Mucosa of gallbladder (tissue), 1 donor: ENCODE measurements around the gene SCIMP. TPM values are rescaled to one million over a fixed set of nuclear protein-coding genes. Genes with fewer than 3 reads are reported as not detected.
A peak's percentile ranks its signal among the peaks of the same experiment; 100 is the strongest.
"Not testable (repeated sequence)": the region's sequence is repeated elsewhere in the genome, so short reads cannot be mapped to it uniquely, and the experiment has no call there.

ENCODE experiments used
- DNase-seq: peaks from one replicate; pipeline ENCODE4 v3.0.0-alpha.2; 2020; ENCODE audit warnings: low spot score
- total RNA-seq: library from RNA; stranded (reverse); gene quantifications from one replicate; pipeline ENCODE4 v1.2.1, GENCODE V29; 2021
- donor health status: DM: no; HTN: no; CAD: no.

The SCIMP gene
- 4.9 TPM for total RNA-seq

DNA sequence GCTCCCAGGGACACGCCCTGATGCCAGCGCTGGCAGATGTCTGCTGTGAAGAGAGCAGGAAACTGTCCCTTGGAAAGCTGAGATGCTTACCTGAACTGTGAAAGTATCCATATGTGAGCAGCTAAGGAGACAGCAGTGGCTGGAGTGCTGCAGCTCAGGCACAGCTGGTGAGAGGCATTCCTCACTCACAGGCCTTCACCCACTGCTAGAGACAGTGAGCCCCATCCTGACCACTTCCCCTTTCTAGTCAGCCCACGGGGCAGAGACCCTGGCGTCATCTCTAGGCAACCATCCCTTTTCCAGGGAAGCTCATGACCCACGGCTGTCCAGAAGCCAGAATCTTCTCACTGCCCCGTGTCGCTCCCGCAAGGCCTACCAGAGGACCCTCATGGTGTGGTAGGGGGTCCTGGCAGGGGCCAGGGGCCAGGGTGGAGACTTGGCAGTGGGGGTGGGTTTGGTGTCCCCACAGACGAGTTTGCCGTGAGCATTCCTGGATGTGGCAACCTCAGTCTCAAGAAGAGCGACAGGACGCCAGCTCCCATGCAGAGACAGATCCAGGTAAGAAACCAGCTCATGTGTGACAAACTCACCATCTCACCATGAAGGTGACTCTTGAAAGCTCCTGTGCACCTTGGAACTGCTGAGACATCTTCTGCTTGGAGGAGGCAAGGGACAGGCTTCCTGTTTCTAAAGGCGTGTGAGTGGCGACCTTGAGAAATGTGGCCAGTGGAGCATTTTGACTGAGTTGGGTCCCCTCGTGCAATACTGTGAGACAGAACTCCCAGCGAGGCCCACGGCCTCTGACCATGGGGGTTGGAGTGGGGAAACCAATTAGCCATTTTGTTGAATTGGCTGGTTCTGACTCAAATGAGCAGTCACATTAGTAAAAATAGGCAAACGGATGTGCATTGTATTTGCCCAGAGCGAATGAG, at the start of gene SCIMP:
Gene SCIMP, minus strand, starts transcription at position 216 of the 932 bp plus-strand sequence. Its CDS starts 105 bp downstream, at position 111.
- peak; percentile 29 for DNase-seq

DNA sequence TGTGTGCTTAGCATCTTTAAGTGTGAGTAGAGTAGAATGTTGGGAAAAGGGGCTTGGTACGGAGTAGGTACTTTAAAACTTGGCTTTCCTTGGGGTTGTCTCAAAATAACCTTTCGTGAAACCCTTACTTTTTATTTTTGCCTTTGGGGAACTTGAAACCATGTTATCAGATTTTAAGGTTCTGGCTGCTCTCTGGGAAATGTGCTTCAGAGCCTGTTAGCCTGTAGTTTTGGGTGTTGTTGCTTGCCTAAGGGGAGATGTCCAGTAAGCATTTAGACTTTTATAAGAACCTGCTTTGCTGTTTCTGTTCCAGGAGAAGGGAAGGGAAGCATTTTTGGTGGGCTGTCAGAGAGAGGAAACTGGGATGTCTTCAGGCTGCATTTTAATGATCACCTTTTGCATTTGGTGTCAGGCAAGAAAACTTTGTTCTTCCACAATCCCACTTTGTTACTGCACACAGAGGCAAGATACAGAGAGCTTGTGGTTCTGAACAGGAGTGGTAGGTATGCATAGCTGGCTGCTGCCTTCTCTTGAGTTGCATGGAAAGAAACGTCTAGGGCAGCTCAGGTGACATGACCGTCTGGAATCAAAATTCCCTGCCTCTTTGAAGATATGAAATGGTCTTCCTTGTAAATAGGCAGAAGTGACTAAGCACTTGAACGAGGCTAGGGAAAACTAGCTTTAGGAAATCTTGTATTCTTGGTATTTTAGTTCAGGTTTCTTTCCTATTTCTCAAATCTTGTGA, 49.1 kb upstream of the SCIMP start:
- DNase-seq, result no peak

DNA sequence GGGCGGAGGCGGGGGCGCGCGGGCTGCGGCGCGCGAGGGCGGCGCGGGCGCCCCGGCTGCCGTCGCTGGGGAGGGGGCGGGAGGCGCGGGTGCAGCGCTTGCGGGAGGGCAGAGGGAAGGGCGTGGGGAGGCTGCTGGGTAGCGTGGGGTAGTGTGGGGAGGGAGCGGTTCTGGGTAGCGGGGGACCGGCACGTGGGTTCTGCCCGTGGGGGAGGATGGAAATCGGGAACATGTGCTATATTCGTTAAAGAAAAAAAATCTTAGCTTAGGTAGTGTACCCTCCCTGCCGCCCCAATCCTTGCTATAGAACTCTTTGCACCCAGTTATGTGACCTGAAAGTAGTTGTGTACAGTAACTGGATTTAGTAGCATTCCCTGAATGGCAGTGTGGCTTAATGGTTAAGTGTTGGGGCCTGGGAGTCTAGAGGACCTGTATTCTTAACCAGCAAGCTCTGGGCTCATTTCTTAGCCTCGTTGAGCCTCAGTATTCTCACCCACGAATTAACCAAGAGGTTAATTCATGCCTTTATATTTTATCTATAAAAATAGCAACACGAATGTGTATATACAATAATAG, 48.1 kb upstream of the SCIMP start:
- DNase-seq, result no peak

DNA sequence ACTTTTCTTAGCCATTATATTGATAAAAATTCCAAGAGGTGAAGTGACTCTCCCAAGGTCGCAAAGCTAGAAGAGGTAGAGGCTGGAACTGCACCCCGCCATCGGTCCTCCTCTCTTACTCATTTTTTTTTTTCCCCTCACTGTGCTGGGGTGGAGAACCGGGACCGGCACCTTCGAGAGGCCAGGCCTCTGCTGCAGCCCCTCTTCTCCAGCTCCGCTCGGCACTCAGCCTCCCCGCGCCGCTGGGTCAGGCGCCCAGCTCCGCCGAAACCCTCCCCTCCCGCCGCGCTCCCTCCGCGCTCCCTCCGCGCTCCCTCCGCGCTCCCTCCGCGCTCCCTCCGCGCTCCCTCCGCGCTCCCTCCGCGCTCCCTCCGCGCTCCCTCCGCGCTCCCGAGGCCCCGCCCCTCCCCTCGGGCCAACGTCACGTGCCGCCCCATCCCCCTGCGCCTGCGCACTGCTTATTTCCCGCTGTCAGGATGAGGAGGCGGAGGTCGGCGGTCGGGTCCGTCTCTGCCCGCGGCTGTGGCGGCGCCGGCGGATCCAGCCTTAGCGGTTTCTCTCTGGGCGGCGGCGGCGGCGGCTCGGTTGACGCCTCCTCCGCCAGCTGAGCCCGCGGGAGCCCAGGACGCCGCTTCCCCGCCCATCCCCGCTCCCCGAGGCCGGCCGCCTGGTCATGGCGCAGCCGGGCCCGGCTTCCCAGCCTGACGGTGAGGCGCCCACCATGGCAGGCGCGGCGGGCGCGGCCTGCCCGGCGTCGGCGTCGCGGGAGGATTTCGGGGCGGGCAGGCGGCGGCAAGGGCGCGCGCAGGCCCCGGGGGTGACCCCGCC, 47.4 kb upstream of the SCIMP start, which contains the start of gene RABEP1:
Gene RABEP1, plus strand, starts transcription at position 471 of the 828 bp plus-strand sequence. Its CDS starts 203 bp downstream, at position 674.
- peak; percentile 93 for DNase-seq

DNA sequence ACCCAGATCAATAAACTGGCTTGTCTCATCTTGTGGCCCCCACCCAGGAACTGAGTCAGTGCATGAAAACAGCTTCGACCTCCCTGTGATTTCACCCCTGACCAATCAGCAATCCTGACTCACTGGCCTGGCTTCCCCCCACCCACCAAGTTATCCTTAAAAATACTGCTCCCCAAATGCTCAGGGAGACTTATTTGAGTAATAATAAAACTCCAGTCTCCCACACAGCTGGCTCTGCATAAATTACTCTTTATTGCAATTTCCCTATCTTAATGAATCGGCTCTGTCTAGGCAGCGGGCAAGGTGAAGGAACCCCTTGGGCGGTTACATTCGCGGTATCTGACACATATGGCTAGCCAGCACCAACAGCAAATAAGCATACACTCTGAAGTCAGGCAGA, 37.7 kb upstream of the SCIMP start:
- no peak for DNase-seq

DNA sequence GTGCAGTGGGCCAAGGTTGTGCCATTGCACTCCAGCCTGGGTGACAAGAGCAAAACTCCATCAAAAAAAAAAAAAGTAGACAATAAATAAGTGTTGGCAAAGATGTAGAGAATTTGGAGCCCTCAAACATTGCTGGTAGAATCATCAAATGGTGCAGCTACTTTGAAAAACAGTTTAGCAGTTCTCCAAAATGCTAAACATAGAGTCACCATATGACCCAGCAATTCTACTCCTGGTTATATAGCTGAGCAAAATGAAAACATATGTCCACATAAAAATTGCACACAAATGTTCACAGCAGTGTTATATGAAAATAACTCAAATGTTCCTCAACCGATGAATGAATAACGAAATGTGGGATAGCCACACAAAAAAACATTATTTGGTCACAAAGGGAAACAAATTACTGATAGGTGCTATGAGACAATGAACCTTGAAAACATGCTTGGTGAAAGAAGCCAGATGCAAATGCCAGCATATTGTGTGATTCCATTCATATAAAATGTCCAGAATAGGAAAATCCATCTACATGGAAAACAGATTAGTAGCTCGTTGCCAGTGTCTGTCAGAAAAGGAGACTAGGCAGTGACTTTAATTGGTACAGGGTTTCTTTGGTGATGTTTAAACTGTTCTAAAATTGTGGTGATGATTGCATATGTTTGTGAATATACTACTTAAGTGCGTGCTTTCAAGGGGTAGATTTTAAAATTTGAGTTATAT, 34.7 kb upstream of the SCIMP start:
- DNase-seq, result no peak

DNA sequence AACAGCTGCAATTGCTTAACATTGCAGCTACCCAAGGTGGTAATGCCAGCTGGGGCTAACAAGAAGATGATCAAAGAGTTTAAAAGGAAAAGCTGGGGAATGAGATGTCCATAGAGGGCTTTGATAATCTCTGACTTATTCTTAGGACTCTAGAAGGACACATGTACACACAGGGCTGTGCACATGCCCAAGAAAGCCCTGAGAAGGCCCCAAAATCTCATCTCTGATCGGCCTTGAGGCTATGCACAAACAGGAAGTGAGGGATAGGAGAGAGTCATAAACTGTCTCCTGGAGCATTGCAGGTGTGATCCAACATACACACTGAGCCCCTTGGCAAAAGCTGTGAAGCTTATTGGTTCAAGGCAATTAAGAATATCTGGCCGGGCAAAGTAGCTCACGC, 30.2 kb upstream of the SCIMP start:
- no peak for DNase-seq

DNA sequence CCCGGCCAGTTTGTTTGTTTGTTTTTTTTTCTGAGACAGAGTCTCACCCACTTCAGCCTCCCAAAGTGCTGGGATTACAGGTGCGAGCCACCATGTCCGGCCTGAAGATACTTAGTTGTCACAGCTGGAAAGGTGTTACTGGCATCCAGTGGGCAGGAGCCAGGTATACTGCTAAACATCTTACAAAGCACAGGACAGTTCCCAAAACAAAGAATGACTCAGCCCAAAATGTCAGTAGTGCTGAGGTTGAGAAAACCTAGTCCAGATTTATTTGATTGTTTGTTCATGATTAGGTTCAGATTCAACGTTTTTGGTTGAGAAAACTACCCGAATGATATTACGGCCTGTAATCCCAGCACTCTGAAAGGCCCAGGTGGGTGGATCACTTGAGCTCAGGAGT, 28.8 kb upstream of the SCIMP start:
- no peak for DNase-seq

DNA sequence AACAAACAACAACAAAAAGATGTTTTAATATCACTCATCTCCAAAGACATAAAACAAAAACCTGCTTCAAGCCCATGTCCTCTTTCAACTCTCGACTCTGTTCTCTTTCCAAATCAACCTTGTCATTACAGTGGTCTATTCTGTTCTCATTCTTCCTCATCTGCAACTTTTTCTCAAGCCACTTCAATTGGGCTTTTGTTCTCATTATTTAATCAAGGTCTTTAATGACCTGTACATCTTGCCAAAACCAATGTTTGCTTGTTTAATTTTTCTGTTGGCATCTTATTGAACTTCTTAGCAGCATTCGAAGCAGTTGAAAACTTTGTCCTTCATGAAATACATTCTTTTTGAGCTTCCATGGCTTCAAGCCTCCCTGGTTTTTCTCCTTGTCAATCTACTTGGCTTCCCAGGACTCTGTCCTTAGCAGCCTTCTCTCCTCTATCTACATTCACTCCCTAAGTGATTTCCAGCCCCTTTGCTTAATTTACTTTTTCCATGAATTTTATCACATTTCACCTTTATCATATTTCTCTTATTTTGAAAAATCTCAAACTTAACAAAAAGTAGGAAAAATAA, 27.8 kb upstream of the SCIMP start:
- no peak for DNase-seq

DNA sequence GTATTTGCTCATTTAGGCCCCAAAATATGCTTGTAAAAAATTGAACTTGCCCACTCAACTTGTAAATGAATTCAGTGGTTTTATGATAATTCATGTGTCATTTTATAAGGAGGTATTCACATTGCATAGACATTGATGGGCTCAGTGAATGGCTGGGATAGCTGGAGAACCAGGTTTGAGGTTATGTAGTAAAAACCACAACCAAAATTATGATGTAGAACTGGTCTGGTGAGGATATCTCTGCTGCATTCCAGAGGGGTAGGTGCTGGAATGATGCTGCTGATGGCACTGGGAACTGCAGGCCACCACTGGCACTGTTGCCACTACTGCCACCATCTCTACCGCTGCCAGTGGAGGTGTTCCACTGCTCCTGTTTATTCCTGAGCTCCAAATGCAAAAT, 25.9 kb upstream of the SCIMP start:
- DNase-seq, result no peak

DNA sequence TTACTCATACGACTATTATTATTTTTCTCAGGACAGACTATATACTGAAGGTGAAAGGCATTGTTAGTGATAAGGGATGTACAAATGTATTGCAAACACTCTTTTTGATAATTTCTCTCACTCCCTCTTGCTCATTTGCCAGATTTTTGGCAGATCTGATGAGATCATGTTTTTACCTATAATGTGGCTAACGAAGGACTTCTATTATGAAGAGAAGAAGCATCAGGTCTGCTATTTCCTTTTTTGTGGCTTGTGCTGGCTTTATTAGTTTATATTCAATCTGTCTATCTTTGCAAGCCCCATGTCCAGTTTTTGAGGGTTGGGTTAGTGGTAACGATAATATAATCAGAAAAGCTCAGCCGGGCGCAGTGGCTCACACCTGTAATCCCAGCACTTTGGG, 22.5 kb upstream of the SCIMP start:
- DNase-seq, result no peak

DNA sequence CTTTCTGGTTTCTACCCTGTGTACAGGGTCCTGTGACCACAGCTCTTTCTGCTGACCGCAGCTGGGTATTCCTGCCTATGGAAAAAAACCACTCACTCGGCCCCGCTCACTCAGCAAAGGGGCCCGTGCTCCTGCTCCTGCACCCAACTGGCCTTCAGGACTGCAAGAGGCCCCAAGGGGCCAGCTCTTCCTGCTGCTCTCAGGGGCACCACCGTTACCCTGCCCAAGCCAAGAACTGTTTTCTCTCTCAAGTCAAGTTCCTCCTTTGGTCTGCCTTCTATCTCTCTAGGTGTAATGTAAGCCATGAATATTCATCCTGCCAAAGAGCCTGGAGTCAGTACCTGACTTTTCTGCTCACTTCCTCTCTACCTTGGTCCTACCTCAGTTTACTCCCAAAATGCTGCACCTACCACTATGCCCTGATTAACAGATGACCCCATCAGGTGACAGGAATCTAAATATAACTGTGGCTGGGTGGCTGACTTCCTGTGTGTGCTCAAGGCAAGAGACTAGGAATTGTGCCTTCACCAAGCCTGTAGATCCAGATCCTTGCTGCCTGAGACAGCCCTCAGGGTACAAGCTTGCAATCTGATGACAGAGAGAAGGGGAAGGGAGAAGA, 20.4 kb upstream of the SCIMP start:
- DNase-seq, result no peak

DNA sequence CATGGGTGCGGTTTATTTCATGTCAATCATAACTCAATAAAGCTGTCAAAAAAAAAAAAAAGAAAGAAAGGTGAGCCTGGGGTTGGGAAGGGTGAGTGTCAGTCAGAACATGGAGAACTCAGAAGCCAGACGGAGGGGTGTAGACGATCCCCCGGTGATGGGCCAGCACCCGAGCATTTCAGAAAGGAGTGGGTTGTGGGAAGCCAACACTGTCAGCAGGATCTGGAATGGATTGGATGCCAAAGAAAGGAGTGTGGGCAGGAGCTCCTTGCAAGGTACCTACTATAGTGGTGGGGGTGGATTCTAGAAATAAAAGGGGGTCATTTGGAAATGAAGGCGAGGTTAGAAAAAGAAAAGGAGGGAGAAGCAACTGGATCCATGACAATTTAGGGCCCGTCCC, 19.8 kb upstream of the SCIMP start:
- no peak for DNase-seq

DNA sequence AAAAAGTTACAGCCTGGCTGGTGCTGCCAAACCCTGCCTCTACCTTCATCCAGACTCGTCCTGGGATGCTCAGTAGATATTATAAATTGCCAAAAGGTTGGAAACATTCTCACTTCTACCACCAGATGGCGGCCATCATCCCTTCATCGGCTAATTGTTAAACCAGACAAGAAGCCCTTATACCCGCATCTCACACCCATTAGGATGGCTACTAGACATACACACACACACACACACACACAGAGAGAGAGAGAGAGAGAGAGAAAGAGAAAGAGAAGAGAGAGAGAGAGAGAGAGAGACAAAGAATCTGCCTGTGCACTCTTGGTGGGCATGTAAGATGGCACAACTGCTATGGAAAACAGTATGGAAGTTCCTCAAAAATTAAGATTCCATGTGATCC, 15.0 kb upstream of the SCIMP start:
- DNase-seq, result peak; percentile 64

DNA sequence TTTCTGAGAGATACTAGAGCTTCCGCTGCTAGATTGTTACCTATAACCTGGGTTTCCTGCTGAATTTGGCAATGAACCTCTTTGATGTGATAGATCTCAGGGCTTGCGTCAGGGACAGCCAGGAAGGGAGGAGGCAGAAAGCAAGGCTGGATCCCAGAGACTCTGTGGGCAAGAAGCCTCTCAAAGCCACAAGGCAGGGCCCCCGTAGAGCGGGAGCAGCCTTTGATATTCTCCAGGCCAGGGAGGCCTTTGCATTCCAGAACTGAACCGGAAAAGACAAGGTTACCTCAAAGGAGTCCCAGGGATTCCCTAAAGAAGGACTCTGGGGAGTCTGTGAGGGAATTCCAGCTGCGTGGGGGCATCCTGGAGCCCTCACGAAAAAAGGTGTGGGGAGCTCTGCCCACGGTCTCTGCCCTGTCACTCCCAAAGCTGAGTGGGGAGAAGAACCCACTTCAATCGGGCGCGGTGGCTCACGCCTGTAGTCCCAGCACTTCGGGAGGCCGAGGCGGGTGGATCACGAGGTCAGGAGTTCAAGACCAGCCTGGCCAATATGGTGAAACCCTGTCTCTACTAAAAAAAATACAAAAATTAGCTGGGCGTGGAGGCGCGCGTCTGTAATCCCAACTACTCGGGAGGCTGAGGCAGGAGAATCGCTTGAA, 14.3 kb upstream of the SCIMP start:
- no peak for DNase-seq

DNA sequence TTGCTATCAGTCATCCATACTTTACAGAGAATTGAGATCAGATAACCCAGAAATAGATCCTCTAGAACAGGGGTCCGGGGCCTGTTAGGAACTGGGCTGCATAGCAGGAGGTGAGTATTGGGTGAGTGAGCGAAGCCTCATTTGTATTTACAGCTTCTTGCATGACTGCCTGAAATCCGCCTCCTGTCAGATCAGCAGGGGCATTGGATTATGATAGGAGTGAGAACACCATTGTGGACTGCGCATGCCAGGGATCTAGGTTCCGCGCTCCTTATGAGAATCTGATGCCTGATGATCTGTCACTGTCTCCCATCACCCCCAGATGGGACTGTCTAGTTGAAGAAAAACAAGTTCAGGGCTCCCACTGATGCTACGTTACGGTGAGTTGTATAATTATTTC, 13.0 kb upstream of the SCIMP start:
- DNase-seq, result no peak

DNA sequence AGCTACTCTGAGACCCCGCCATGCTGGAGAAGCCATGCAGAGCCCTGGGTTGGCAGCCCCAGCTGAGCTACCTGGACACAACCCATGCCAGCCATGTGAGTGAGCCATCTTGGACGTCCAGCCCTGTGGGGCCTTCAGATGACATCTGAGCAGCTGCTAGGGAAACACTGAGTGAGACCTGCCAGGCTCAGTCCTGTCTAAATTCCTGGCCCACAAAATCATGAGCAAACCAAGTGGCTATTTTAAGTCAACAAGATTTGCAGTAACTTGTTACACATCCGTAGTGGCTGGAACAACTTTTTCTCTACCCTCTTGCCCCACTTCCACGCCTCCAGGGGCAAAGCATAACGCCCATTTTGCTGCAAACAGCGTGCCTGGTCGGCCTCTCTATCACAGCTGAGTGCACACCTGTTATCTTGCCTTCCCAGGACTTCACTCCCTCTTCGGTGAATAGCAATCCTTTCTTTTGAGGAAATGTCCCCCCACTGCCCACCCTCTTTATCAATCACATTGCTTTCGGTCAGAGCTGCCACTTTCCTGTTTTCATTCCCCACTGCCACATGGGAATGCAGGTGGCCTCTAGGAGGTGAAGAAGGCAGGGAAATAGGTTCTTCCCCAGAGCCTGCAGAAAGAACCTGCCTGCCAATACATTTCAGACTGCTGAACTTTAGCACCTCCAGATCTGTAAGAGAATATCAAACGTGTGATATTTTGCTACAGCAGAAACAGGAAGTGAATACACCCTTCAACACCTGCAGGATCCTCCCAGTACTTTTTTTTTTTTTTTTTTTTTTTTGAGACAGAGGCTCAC, 7.4 kb upstream of the SCIMP start:
- no peak for DNase-seq

DNA sequence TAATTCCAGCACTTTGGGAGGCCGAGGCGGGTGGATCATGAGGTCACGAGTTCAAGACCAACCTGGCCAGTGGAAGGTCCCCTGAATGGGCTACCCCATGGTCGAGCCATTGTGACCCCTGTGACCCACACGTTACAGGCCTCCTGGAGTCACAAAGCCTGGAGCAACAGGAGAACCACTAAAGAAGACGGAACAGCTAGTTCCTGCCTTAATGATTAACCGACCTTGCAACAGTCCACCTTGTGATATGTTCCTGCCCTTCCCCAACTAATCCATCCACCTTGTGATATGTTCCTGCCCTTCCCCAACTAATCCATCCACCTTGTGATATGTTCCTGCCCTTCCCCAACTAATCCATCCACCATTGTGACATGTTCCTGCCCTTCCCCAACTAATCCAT, 5.1 kb upstream of the SCIMP start:
- DNase-seq, result not testable (repeated sequence)

DNA sequence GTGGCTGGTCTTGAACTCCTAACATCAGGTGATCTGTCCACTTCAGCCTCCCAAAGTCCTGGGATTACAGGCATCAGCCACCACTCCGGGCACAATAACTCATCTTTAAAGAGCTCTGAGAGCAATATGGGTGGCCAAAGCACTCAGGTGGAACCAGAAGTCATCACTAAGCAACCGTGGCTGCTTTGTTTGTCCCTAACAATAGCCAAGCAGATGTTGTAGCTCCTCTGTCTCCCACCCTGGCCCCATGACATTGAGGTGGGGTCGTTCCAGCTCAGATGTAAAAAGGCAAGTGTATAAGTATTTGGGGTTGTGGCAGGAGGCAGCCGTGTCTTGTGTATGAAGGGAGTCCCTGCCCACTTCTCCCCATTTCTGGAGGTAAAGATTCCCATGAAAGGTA, 3.7 kb upstream of the SCIMP start:
- DNase-seq, result no peak
